NCI-H510A (cell line): ENCODE data around the gene XYLB.
"Not testable (repeated sequence)": the region's sequence is repeated elsewhere in the genome, so short reads cannot be mapped to it uniquely, and the experiment has no call there.

Source experiments
- DNase-seq: peaks from one replicate; lab custom pipeline; 2025; lab: John Stamatoyannopoulos, UW

Gene XYLB

DNA sequence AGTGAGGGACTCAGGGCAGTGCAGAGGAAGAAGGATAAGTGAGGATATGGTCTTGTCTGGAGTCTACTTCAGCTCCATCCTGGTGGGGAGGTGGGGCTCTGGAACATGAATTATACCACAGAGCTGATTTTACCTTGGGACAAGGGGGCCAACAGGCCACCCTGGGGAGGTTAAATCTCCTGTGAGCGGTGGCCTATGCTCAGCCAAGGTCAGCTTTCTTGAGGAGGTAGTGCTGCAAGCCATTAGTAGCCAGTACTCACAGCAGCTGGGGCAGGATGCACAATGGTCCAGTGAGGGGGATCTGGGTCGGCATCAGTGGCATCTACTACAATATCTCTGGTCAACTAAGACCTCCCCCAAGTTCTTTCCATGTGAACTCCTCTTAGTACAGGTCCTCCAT, 49.7 kb downstream of the XYLB start:
- DNase-seq: no peak

DNA sequence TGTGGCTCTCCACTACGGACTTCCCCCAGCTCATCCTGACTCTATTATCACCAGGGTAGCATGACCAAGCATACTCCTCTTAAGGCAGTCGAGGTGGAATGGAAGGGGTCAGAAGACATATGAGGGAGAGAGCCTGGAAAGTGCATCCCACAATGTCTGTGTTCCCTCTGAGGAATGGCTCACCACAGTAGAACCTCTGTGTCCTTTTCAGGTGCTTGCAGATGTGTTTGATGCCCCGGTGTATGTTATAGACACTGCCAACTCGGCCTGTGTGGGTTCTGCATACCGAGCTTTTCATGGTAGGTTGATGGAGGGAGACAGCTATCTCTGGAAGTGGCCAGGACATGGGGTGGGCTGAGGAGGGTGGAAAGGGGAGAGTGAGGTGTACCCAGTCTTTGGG, 50.3 kb downstream of the XYLB start:
- DNase-seq: no peak

DNA sequence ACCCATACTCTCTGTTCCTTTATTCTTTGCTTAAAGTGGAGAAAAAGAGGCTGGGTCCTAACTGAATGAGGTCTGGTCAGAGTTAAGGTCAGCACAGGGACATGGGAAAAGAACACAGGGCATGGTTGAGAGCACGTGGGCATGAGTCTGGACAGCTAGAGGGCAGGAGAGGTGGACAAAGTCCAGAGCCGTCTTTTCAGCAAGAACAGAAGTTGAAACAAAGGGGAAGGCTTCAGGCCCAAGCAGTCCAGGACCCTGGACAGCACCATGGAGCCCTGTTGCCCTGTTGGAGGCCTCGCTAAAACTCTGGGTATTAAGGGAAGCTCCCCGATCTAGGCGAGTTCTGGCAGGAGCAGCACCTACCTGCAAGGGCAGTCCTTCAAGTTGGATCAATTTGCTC, 50.7 kb downstream of the XYLB start:
- DNase-seq: no peak

DNA sequence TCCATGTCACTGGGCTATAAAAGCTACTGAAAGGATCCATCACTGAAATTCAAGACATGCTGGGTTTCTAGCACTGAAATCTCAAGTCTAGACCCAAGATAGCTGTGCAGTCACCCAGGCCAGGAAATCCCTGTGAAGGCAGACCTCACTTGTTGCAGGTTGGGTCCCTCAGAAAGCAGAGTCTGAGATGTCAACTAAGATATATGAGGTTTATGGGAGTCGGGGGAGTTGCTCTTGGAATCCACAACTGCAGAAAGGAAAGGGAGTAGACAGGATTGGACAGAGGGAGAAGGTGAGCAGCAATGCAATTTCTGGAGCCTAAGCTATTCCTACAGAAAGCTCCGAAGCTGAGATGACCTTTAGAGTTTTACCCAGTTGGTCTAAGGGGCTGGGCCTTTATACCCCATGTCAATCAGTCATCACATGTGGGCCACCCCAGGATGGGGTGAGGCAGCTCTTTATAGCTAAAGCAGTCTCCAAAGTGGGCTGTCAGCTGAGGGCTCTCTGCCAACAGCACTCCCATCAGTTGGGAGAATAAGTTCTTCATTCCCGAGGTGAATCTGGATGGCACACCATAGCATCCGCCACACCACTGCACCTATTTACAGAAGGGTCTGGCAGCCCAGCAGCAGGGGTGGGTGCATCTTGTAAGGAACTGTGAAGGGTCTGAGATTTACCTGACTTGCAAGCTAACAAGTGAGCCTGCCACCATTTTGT, 54.8 kb downstream of the XYLB start:
- DNase-seq: no peak

DNA sequence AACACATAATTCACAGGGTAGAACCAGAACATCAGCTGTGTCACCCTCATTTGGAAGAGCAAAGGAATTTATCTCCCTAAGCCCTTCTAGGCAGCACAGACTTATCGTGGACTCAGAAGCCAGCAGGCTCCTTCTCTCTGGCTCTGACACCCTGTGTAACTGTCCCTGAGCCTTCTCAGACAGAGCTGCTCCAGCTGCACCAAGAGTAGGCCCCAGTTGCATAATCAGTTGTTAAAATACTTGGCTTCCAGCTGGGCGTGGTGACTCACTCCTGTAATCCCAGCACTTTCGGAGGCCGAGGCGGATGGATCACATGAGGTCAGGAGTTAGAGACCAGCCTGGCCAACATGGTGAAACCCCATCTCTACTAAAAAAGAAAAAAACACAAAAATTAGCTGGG, 57.7 kb downstream of the XYLB start:
- no peak for DNase-seq

DNA sequence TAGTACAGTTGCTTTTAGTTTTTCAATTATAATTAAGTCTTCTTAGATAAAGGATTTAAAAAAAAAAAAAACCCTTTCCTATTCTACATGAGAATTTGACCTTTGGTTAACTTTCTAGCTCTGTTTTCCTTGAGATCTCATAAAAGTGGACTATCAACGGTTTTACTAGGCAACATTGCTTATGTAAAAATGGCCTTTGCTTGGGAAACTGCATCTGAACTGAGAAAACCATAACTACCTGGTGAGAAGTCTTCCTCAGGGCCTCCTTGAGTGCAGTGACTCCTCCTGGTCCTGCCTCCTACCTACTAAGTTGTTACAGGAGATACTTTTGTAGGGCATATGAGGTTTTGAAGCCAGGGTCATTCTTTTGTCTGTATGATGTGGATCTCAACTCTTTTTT, 65.0 kb downstream of the XYLB start:
- no peak for DNase-seq

DNA sequence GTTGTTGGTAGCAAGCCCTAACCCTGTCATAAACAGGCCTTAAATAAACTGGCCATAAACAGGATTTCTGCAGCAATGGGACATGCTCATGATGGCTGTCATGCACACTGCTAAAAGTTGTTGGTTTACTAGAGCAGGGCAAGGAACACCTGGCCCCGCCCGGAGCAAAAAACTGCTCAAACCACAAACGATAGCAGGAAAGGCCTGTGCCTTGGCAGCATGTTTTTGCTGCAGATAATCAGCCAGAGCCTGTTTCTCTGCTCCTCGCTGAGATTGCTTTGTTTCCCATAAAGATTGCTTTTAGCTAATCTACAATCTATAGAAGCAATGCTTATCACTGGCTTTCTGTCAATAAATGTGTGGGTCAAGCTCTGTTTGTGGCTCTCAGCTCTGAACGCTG, 74.2 kb downstream of the XYLB start:
- not testable (repeated sequence) for DNase-seq

DNA sequence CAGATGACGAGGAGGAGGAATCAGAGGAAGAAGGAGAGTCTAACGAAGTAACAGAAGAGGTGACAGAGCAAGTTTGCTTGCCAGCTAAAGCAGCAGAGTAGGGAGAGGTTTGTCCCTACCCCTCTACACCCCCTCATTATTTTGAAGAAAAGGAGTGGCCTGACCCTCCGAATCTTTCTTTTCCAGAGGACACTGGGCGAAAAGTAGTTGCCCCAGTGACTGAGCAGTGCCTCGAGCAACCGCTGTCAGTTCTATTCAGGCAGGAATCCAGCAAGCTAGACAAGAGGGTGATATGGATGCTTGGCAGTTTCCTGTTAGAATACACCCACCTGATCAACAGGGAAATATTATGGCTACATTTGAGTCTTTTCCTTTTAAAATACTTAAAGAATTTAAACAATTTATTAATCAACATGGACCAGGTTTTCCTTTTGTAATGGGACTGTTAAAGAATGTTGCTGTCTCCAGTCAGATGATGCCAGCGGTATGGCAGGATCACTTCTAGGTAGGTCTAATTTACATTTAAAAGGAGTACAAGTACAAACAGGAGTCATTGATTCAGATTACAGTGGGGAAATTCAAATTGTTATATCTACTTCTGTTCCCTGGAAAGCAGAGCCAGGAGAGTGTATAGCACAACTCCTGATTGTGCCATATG, 75.2 kb downstream of the XYLB start:
- no peak for DNase-seq

DNA sequence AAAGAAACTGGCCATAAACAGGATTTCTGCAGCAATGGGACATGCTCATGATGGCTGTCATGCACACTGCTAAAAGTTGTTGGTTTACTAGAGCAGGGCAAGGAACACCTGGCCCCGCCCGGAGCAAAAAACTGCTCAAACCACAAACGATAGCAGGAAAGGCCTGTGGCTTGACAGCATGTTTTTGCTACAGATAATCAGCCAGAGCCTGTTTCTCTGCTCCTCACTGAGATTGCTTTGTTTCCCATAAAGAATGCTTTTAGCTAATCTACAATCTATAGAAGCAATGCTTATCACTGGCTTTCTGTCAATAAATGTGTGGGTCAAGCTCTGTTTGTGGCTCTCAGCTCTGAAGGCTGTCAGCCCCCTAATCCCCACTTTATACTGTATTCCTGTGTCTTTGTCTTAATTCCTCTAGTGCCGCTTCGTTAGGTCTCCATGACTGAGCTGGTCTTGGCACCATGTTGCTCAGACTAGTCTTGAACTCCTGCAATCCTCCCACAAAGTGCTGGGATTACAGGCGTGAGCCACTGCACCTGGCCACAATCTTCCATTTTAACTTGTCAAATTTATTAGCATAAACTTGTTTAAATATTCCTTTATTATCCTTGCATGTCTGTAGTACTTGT, 80.3 kb downstream of the XYLB start:
- not testable (repeated sequence) for DNase-seq

DNA sequence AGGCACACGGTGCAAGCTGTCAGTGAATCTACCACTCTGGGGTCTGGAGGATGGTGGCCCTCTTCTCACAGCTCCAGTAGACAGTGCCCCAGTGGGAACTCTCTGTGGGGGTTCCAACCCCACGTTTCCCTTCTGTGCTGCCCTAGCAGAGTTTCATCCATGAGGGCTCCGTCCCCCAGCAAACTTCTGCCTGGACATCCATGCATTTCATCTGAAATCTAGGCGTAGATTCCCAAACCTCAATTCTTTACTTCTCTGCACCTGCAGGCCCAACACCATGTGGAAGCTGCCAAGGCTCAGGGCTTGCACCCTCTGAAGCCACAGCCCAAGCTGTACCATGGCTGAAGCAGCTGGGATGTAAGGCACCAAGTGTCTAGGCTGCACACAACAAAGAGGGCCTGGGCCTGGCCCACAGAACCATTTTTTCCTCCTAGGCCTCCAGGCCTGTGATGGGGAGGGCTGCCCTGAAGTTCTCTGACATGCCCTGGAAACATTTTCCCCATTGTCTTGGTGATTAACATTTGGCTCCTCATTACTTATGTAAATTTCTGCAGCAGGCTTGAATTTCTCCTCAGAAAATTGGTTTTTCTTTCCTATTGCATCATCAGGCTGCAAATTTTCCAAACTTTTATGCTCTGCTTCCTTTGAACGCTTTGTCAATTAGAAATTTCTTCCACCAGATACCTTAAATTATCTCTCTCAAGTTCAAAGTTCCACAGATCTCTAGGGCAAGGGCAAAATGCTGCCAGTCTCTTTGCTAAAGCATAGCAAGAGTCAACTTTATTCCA, 86.5 kb downstream of the XYLB start:
- DNase-seq: not testable (repeated sequence)

DNA sequence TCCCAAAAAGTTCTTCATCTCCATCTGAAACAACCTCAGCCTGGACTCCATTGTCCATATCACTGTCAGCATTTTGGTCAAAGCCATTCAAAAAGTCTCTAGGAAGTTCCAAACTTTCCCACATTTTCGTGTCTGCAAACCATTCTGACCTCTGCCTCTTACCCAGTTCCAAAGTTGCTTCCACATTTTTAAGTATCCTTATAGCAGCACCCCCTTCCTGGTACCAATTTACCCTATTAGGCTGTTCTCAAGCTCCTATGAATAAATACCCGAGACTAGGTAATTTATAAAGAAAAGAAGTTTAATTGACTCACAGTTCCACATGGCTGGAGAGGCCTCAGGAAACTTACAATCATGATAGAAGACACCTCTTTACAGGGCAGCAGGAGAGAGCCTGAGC, 87.1 kb downstream of the XYLB start:
- DNase-seq: not testable (repeated sequence)

DNA sequence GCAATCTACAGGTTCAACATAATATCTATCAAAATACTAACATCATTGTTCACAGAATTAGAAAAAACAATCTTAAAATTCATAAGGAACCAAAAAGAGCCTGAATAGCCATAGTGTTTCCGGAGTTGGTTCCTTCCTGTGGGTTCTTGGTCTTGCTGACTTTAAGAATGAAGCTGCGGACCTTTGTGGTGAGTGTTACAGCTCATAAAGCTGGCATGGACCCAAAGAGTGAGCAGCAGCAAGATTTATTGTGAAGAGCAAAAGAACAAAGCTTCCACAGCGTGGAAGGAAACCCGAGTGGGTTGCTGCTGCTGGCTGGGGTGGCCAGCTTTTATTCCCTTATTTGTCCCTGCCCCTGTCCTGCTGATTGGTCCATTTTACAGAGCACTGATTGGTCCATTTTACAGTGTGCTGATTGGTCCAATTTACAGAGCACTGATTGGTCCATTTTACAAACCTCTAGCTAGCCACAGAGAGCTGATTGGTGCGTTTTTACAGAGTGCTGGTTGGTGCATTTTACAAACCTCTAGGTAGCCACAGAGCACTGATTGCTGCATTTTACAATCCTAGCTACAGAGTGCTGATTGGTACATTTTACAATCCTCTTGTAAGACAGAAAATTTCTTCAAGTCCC, 92.0 kb downstream of the XYLB start:
- not testable (repeated sequence) for DNase-seq

DNA sequence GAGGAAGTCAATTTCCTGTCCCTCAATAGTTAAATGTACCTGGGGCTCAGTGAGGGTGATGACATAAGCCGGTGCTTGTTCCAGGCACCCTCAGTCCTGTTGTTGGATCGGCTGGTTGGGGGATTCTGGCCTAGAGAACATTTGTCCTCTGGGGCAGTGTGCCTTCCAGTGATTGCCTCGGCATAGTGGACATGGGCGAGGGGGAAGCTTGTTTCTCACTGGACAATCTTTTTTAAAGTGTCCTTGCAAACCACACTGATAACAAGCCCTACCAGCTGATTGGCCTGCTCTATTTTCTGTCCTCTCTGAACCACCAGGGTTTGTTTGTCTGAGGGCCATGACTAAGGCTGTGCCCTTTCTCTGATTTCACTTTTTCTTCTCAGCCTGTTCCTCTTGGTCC, 96.6 kb downstream of the XYLB start:
- DNase-seq: not testable (repeated sequence)

DNA sequence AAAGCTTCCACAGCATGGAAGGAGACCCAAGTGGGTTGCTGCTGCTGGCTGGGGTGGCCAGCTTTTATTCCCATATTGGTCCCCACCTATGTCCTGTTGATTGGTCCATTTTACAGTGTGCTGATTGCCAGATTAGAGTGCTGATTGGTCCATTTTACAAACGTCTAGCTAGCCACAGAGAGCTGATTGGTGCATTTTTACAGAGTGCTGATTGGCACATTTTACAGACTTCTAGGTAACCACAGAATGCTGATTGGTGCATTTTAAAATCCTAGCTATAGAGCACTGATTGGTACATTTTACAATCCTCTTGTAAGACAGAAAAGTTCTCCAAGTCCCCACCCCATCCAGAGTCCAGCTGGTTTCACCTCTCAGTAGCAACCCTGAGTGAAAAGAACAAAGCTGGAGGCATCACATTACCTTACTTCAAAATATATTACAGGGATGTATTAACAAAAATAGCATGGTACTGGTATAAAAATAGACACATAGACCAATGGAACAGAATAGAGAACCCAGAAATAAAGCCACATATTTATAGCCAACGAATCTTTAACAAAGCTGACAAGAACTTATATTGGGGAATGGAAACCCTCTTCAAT, 99.6 kb downstream of the XYLB start:
- no peak for DNase-seq

DNA sequence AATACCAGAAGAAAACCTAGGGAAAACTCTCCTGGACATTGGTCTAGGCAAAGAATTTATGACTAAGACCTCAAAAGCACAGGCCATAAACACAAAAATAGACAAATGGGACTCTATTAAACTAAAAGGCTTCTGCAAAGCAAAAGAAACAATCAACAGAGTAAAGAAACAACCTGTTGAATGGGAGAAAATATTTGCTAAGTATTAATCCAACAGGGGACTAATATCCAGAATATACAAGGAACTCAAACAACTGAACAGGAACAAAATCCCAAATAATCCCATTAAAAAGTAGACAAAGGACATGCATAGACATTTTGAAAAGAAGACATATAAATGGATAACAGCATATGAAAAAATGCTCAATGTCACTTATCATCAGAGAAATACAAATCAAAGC, 100.2 kb downstream of the XYLB start:
- no peak for DNase-seq

DNA sequence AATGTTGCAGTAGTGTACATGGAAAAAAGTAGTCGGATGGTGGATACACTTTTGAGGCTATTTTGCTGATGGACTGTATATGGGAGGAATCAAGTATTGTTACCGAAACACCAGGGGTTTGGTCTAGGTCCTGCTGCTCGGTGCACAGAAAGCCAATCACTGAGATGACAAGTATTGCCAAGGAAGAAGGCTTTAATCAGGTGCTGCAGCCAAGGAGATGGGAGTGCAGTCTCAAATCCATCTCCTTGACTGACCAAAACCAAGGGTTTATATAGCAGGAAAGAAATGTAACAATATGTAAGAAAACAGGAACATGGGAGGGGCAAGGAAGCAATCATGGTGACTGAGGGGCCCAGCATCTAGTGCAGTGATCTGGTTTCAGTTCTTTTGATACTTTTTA, 104.3 kb downstream of the XYLB start:
- no peak for DNase-seq

DNA sequence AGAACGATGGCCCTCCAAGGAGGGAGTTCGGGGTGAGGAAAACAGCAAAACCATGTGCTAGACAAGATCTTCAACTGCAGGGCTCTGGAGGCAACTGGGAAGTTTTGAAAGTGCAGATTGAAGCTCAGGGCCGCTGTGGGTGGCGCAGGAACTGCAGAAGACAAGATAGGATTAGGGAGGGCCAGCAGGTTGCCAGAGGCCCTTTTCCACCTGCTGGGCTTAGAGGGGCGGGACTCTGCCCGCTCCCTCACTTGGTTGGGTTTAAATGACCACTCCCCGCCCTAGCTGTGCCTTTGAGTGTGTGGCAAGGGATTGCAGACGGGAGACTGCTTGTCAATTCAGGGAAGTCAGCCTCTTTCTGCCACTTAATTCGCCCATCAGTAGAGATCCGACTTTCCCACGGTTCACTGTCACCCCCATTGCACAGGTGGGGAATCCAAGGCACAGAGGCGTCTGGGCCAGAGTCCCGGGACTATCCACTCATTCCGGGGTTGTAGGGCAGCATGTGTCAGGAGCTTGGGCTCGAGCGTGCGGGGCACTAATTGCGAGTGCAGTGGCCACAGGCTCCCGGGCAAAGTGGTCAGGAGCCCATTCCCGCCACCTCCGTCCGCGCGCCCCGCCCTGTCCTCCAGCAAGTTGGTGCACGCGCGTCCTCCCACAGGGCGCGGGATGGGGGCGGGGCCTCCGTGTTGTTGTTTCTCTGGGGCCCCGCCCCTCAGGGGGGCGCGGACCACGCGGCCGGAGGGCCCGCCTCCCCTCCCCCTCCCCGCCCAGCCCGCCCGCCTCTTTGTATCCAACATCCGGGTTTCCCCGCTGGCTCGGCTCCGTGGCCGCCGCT, 106.7 kb downstream of the XYLB start, which contains the start of gene ACVR2B:
TSS of gene ACVR2B (plus strand) at position 816 of the 838 bp plus-strand sequence. CDS start 433 bp downstream, outside the sequence.
- DNase-seq: peak; percentile 67

DNA sequence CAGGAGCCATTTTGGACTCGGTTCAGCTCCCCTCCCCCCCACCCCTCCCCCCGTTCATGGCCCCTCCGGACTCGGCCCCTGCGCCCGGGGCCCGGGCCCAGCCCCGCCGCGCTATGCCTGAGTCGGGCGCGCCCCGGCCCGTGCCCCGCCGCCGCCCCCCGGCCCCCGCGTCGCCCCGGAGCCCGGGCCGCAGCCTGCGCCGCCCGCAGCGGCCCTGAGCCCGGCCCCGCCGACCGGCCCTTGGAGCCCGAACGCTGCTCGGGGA, 107.3 kb downstream of the XYLB start:
- DNase-seq: no peak

DNA sequence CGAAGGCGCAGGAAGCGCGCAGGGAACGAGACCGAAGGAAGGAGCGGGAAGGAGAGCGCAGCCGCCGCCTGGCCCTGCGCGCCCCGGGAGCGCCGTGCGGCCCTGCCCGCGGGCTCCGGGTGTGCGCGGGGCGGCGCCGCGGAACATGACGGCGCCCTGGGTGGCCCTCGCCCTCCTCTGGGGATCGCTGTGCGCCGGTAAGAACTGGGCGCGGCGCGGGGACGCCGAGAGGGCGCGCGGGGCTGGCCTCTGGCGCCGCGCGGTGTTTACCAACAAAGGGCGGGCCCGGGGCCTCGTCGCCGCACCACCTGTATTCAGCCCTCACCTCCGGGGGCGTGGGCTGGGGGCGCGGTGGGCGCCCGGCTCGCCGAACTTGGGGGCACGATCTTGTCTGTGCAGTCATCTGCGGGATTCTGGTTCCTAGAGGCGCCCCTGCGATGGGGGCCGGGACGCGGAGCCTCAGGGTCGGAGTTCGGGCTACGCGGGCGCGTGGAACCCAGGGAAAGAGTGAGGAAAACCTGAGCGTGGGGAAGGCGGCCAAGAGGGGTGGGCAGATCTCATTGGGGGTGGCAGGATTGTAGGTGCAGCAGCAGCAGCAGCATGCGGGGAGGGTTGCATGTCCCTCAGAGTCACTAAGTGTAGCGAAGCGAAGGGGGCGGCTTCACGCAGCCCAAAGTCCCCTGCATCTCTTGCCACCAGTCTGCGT, 107.7 kb downstream of the XYLB start:
- no peak for DNase-seq
